K562 (cell line): ENCODE results near the gene P2RX1.

Source experiments
- CHCHD3 ChIP-seq: fragments of 250-450 bp; sonication (Bioruptor Pico); IDR thresholded peaks from 2 replicates; pipeline ENCODE4 v2.1.2; 2022; ENCODE audit warnings: mild to moderate bottlenecking
- CHD1 ChIP-seq: fragments of 200-600 bp; sonication (generic); IDR thresholded peaks from one replicate; pipeline ENCODE4 v1.6.1; 2012; ENCODE audit warnings: mild to moderate bottlenecking, moderate library complexity, low read length, inconsistent platforms
- CTCF ChIP-seq, 3 experiments: IDR thresholded peaks in 2 of 3; conservative IDR thresholded peaks in 1 of 3; 2 replicates each; pipeline ENCODE4 v1.5.1; 2011 to 2012; ENCODE audit warnings: low read length in 3 of 3, mild to moderate bottlenecking in 3 of 3, control low read depth in 2 of 3, improper control_type of control experiment in 1 of 3, inconsistent platforms in 1 of 3, low read depth in 1 of 3, mixed read lengths in 1 of 3, moderate library complexity in 1 of 3; ENCODE audit not compliant: insufficient read depth in 2 of 3
- LARP7 ChIP-seq: fragments of 450-650 bp; IDR thresholded peaks from 2 replicates; pipeline ENCODE4 v1.6.1; 2016
- MAFF ChIP-seq: IDR thresholded peaks from 2 replicates; pipeline ENCODE4 v1.6.1; 2012; ENCODE audit warnings: low read length, improper control_type of control experiment
- PURB ChIP-seq: sonication (generic); formaldehyde crosslinking; IDR thresholded peaks from 2 replicates; pipeline ENCODE4 v1.9.0; 2021; ENCODE audit warnings: low read depth, mild to moderate bottlenecking, missing genetic modification reagents
- RFX5 ChIP-seq: IDR thresholded peaks from 2 replicates; pipeline ENCODE4 v1.6.1; 2011; ENCODE audit warnings: low read depth, mild to moderate bottlenecking, improper control_type of control experiment, low read length
- RNF219 ChIP-seq: fragments of 250-450 bp; sonication (Bioruptor Pico); IDR thresholded peaks from 2 replicates; pipeline ENCODE4 v1.5.0; 2022; ENCODE audit warnings: mild to moderate bottlenecking
- SPI1 ChIP-seq: IDR thresholded peaks from 2 replicates; pipeline ENCODE4 v1.6.1; 2011; ENCODE audit warnings: low read depth, low read length, control low read depth, borderline replicate concordance
- XRCC4 ChIP-seq: IDR thresholded peaks from one replicate; pipeline ENCODE4 v1.6.1; 2011; ENCODE audit not compliant: insufficient read depth, insufficient read length; ENCODE audit errors: extremely low read depth
- TF ChIP-seq, protein P1 (sequence below): fragments of 200-800 bp; sonication (Bioruptor generic); IDR thresholded peaks from 2 replicates; pipeline ENCODE4 v1.6.1; 2016; ENCODE audit warnings: missing genetic modification characterization, missing compliant biosample characterization
- TF ChIP-seq, protein P2 (sequence below), 2 experiments: fragments of 450-650 bp; formaldehyde crosslinking in 1 of 2; IDR thresholded peaks; 2 replicates each; pipeline versions ENCODE4 v1.4.0 to v1.6.1; 2014 to 2020; ENCODE audit warnings: mild to moderate bottlenecking in 2 of 2, borderline replicate concordance in 1 of 2, low read depth in 1 of 2

DNA sequence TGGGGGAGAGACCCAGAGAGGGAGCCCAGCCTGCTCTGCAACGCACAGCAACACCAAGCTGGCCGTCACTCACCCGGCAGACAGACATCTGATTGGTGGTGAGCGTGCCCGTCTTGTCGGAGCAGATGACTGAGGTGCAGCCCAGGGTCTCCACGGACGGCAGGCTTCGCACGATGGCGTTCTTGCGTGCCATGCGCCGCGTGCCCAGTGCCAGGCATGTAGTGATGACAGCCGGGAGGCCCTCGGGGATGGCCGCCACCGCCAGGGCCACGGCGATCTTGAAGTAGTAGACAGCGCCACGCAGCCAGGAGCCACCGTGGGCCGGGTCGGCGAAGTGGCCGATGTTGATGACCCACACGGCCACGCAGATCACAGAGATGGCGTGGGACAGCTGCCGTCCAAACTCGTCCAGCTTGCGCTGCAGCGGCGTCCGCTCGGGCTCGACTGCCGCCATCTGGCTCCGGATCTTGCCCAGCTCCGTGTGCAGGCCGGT lies 31.1 kb upstream of the P2RX1 start:
- TF ChIP-seq, protein P1, sequence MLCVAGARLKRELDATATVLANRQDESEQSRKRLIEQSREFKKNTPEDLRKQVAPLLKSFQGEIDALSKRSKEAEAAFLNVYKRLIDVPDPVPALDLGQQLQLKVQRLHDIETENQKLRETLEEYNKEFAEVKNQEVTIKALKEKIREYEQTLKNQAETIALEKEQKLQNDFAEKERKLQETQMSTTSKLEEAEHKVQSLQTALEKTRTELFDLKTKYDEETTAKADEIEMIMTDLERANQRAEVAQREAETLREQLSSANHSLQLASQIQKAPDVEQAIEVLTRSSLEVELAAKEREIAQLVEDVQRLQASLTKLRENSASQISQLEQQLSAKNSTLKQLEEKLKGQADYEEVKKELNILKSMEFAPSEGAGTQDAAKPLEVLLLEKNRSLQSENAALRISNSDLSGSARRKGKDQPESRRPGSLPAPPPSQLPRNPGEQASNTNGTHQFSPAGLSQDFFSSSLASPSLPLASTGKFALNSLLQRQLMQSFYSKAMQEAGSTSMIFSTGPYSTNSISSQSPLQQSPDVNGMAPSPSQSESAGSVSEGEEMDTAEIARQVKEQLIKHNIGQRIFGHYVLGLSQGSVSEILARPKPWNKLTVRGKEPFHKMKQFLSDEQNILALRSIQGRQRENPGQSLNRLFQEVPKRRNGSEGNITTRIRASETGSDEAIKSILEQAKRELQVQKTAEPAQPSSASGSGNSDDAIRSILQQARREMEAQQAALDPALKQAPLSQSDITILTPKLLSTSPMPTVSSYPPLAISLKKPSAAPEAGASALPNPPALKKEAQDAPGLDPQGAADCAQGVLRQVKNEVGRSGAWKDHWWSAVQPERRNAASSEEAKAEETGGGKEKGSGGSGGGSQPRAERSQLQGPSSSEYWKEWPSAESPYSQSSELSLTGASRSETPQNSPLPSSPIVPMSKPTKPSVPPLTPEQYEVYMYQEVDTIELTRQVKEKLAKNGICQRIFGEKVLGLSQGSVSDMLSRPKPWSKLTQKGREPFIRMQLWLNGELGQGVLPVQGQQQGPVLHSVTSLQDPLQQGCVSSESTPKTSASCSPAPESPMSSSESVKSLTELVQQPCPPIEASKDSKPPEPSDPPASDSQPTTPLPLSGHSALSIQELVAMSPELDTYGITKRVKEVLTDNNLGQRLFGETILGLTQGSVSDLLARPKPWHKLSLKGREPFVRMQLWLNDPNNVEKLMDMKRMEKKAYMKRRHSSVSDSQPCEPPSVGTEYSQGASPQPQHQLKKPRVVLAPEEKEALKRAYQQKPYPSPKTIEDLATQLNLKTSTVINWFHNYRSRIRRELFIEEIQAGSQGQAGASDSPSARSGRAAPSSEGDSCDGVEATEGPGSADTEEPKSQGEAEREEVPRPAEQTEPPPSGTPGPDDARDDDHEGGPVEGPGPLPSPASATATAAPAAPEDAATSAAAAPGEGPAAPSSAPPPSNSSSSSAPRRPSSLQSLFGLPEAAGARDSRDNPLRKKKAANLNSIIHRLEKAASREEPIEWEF (CRISPR knock-in tag), result no peak
- TF ChIP-seq RNF219 (CRISPR knock-in tag), result no peak
- TF ChIP-seq LARP7, result no peak
- no peak for TF ChIP-seq CHCHD3 (CRISPR knock-in tag)
- no peak for TF ChIP-seq XRCC4
- no peak for TF ChIP-seq CTCF (IDR thresholded peaks at IDR 0.05 in 2 of 3, conservative IDR thresholded peaks at IDR 0.05 in 1 of 3; ENCODE audit: insufficient read depth in 2 of 3, low read depth in 1 of 3, low read length in 3 of 3)
- TF ChIP-seq CHD1, result no peak
- no peak for TF ChIP-seq MAFF
- TF ChIP-seq SPI1, result no peak
- TF ChIP-seq, protein P2, sequence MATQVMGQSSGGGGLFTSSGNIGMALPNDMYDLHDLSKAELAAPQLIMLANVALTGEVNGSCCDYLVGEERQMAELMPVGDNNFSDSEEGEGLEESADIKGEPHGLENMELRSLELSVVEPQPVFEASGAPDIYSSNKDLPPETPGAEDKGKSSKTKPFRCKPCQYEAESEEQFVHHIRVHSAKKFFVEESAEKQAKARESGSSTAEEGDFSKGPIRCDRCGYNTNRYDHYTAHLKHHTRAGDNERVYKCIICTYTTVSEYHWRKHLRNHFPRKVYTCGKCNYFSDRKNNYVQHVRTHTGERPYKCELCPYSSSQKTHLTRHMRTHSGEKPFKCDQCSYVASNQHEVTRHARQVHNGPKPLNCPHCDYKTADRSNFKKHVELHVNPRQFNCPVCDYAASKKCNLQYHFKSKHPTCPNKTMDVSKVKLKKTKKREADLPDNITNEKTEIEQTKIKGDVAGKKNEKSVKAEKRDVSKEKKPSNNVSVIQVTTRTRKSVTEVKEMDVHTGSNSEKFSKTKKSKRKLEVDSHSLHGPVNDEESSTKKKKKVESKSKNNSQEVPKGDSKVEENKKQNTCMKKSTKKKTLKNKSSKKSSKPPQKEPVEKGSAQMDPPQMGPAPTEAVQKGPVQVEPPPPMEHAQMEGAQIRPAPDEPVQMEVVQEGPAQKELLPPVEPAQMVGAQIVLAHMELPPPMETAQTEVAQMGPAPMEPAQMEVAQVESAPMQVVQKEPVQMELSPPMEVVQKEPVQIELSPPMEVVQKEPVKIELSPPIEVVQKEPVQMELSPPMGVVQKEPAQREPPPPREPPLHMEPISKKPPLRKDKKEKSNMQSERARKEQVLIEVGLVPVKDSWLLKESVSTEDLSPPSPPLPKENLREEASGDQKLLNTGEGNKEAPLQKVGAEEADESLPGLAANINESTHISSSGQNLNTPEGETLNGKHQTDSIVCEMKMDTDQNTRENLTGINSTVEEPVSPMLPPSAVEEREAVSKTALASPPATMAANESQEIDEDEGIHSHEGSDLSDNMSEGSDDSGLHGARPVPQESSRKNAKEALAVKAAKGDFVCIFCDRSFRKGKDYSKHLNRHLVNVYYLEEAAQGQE (IDR thresholded peaks at IDR 0.05; ENCODE audit: borderline replicate concordance), result no peak
- TF ChIP-seq, protein P2 (CRISPR knock-in tag; IDR thresholded peaks at IDR 0.05; ENCODE audit: low read depth), result no peak
- TF ChIP-seq RFX5, result no peak
- TF ChIP-seq PURB, result no peak
